HepG2 (cell line): ENCODE data around the gene APC2. TPM values are rescaled to one million over a fixed set of nuclear protein-coding genes. Genes with fewer than 3 reads are reported as not detected.

Experiments used
- AGO2 ChIP-seq: fragments of 200-400 bp; formaldehyde crosslinking; optimal IDR thresholded peaks from 2 replicates; pipeline ENCODE3; 2017; ENCODE audit warnings: mild to moderate bottlenecking, low read depth, low read length, moderate library complexity
- CHD2 ChIP-seq: IDR thresholded peaks from 2 replicates; pipeline ENCODE4 v1.6.1; 2011; ENCODE audit warnings: low read depth, low read length, improper control_type of control experiment
- ELF4 ChIP-seq: sonication (generic); formaldehyde crosslinking; IDR thresholded peaks from 2 replicates; pipeline ENCODE4 v1.5.0; 2020; ENCODE audit warnings: missing genetic modification reagents, mild to moderate bottlenecking, moderate library complexity, borderline replicate concordance
- HMG20B ChIP-seq: conservative IDR thresholded peaks from 2 replicates; pipeline ENCODE4 v1.6.1; 2016; ENCODE audit warnings: missing genetic modification reagents, missing compliant biosample characterization
- KLF16 ChIP-seq, 2 experiments: sonication (generic) in 1 of 2; formaldehyde crosslinking in 1 of 2; IDR thresholded peaks; 2 replicates each; pipeline versions ENCODE4 v1.6.1 to v1.8.0; 2016 to 2023; ENCODE audit warnings: missing genetic modification reagents in 2 of 2, missing compliant biosample characterization in 1 of 2
- MAFF ChIP-seq: IDR thresholded peaks from 2 replicates; pipeline ENCODE4 v1.6.1; 2011; ENCODE audit warnings: low read depth, low read length, improper control_type of control experiment
- MAX ChIP-seq: IDR thresholded peaks from 2 replicates; pipeline ENCODE4 v1.6.1; 2012; ENCODE audit warnings: inconsistent platforms
- MXD4 ChIP-seq: IDR thresholded peaks from 2 replicates; pipeline ENCODE4 v1.6.1; 2016; ENCODE audit warnings: mild to moderate bottlenecking, missing biosample characterization, missing genetic modification reagents
- NFRKB ChIP-seq: fragments of 450-650 bp; IDR thresholded peaks from 2 replicates; pipeline ENCODE4 v1.6.1; 2017
- POLR2A ChIP-seq, 2 experiments: IDR thresholded peaks; 2 replicates each; pipeline ENCODE4 v1.6.1; 2011; ENCODE audit warnings: low read depth in 2 of 2, low read length in 2 of 2, mild to moderate bottlenecking in 1 of 2, moderate library complexity in 1 of 2; ENCODE audit not compliant: insufficient read depth in 1 of 2
- SIN3B ChIP-seq: fragments of 150-350 bp; IDR thresholded peaks from 2 replicates; pipeline ENCODE4 v1.6.1; 2014; ENCODE audit warnings: low read length
- SOX13 ChIP-seq, 3 experiments: fragments of 450-650 bp in 1 of 3; sonication (generic) in 1 of 3; formaldehyde crosslinking in 1 of 3; IDR thresholded peaks in 2 of 3; conservative IDR thresholded peaks in 1 of 3; 2 replicates each; pipeline versions ENCODE4 v1.5.0 to v1.6.1; 2016 to 2020; ENCODE audit warnings: antibody characterized with exemption in 1 of 3, mild to moderate bottlenecking in 1 of 3, missing compliant biosample characterization in 1 of 3, missing genetic modification reagents in 1 of 3, moderate library complexity in 1 of 3
- THAP8 ChIP-seq: sonication (generic); formaldehyde crosslinking; IDR thresholded peaks from 2 replicates; pipeline ENCODE4 v1.5.1; 2020; ENCODE audit warnings: missing genetic modification reagents, mild to moderate bottlenecking, borderline replicate concordance
- TMF1 ChIP-seq: sonication (generic); formaldehyde crosslinking; IDR thresholded peaks from 2 replicates; pipeline ENCODE4 v1.8.1; 2022; ENCODE audit warnings: low read depth, missing genetic modification reagents
- TP53 ChIP-seq: sonication (generic); formaldehyde crosslinking; conservative IDR thresholded peaks from 2 replicates; pipeline ENCODE4 v1.4.0; 2020; ENCODE audit warnings: missing genetic modification reagents
- U2AF1 ChIP-seq: fragments of 200-400 bp; formaldehyde crosslinking; optimal IDR thresholded peaks from 2 replicates; pipeline ENCODE3; 2017; ENCODE audit warnings: mild to moderate bottlenecking, low read depth, low read length
- ZNF17 ChIP-seq: sonication (generic); formaldehyde crosslinking; IDR thresholded peaks from 2 replicates; pipeline ENCODE4 v1.5.0; 2020; ENCODE audit warnings: mild to moderate bottlenecking, missing genetic modification reagents
- ZNF615 ChIP-seq: sonication (generic); formaldehyde crosslinking; IDR thresholded peaks from 2 replicates; pipeline ENCODE4 v1.5.0; 2020; ENCODE audit warnings: mild to moderate bottlenecking, missing genetic modification reagents, borderline replicate concordance
- ZNF616 ChIP-seq: sonication (generic); formaldehyde crosslinking; IDR thresholded peaks from 2 replicates; pipeline ENCODE4 v1.5.0; 2020; ENCODE audit warnings: low read depth, mild to moderate bottlenecking, missing genetic modification reagents
- ZNF746 ChIP-seq: sonication (generic); formaldehyde crosslinking; IDR thresholded peaks from 2 replicates; pipeline ENCODE4 v1.8.0; 2022; ENCODE audit warnings: mild to moderate bottlenecking, missing genetic modification reagents
- ZNF878 ChIP-seq: sonication (generic); formaldehyde crosslinking; IDR thresholded peaks from 2 replicates; pipeline ENCODE4 v1.8.1; 2023; ENCODE audit warnings: mild to moderate bottlenecking, missing genetic modification reagents, moderate library complexity
- polyA plus RNA-seq, 8 experiments: library from polyadenylated mRNA; depleted of rRNA in 3 of 8; stranded (reverse) in 7 of 8; unstranded in 1 of 8; fragments of >200 nt; fragmentation: Illumina TruSeq in 4 of 8; extraction: Trizol in 4 of 8; gene quantifications; 2 replicates each; pipeline versions ENCODE4 v1.2.1 to v1.2.3, GENCODE V29; 2011 to 2016; ENCODE audit warnings: low read depth in 4 of 8, missing spikeins in 1 of 8, mixed read lengths in 1 of 8; ENCODE audit not compliant: insufficient read depth in 1 of 8
- total RNA-seq, 5 experiments: library from RNA; depleted of rRNA; stranded (reverse); fragments of >200 nt; fragmentation: Illumina TruSeq; extraction: Trizol; gene quantifications; 2 replicates each; pipeline ENCODE4 v1.2.3, GENCODE V29; 2016; ENCODE audit warnings: low read depth in 1 of 5
- TF ChIP-seq, protein P1 (sequence below): IDR thresholded peaks from 2 replicates; pipeline ENCODE4 v1.4.0; 2020; ENCODE audit warnings: mild to moderate bottlenecking, missing genetic modification reagents
- TF ChIP-seq, protein P2 (sequence below): sonication (generic); formaldehyde crosslinking; IDR thresholded peaks from 2 replicates; pipeline ENCODE4 v1.4.0; 2020; ENCODE audit warnings: low read depth, mild to moderate bottlenecking, missing genetic modification reagents

Gene APC2
- total and polyA plus RNA-seq, 2 of the 13 experiments (the other 11 are each of a cell fraction or from before 2014, with no cell fraction given): 0.08 to 0.22 TPM

DNA sequence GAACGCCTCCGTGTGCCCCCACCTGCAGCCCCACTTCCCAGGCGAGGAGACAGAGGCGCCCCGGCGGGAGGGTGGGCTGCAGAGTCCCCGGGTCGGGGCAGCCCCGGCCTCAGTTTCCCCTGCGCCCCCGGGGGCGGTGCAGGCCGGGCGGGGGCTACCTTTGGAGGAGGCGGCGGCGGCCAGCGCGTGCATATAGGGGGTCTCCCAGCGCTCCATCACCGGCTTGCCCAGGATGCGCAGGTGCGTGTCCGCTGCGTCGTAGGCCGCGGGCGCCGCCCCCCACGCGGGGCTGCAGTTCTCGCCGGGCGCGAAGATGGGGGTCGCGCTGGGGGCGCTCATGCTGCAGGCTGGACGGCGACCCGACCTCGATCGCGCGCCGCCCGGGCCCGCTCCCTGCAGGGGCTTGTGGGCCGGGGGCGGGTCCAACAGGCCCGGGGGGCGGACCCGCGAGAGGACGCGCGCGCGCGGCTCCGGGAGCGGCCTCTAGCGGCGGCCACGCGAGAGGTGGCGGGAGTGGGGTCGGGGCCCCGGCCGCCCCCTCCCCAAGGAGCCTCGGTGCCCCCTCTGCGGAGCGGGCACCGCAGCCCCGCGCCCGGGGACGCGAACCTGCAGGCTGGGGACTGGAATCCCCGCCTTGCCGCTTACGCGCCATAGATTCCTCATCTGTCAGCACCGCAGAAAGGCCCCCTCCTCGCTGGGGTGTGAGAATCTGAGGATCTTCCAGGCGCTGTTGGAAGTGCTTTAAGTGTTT lies 48.6 kb upstream of the APC2 start, which contains the start of gene GAMT (continued):
- TF ChIP-seq NFRKB (no peak), U2AF1 (no peak), CHD2 (peak; percentile 68; the same call in 1 of the 2 replicates), ELF4 (CRISPR knock-in tag) (no peak), SIN3B (no peak), KLF16 (CRISPR knock-in tag; IDR thresholded peaks at IDR 0.05) (no peak), ZNF616 (CRISPR knock-in tag) (peak; percentile 47; the same call in 1 of the 2 replicates), AGO2 (peak; percentile 91), ZNF878 (no peak), SOX13 (IDR thresholded peaks at IDR 0.05) (no peak), SOX13 (CRISPR knock-in tag; conservative IDR thresholded peaks at IDR 0.05 in 1 of 2, IDR thresholded peaks at IDR 0.05 in 1 of 2) (no peak; a peak in 1 of 4 replicates), MXD4 (CRISPR knock-in tag) (peak; percentile 33; the same call in 1 of the 2 replicates), MAFF (no peak), ZNF17 (CRISPR knock-in tag) (no peak), THAP8 (CRISPR knock-in tag) (0 out of 2 replicates have a peak, but pooled peaks have one; percentile 73), MAX (peak; percentile 68; the same call in 1 of the 2 replicates), POLR2A (IDR thresholded peaks at IDR 0.05; ENCODE audit: insufficient read depth in 1 of 2, low read depth in 2 of 2, low read length in 2 of 2) (peak in 1 of 2 experiments; percentile 82; a peak in 2 of 4 replicates), TMF1 (CRISPR knock-in tag) (no peak), TP53 (CRISPR knock-in tag) (no peak), ZNF746 (CRISPR knock-in tag) (peak; percentile 32; the same call in 1 of the 2 replicates), HMG20B (no peak), ZNF615 (CRISPR knock-in tag) (no peak)
- TF ChIP-seq, protein P1, sequence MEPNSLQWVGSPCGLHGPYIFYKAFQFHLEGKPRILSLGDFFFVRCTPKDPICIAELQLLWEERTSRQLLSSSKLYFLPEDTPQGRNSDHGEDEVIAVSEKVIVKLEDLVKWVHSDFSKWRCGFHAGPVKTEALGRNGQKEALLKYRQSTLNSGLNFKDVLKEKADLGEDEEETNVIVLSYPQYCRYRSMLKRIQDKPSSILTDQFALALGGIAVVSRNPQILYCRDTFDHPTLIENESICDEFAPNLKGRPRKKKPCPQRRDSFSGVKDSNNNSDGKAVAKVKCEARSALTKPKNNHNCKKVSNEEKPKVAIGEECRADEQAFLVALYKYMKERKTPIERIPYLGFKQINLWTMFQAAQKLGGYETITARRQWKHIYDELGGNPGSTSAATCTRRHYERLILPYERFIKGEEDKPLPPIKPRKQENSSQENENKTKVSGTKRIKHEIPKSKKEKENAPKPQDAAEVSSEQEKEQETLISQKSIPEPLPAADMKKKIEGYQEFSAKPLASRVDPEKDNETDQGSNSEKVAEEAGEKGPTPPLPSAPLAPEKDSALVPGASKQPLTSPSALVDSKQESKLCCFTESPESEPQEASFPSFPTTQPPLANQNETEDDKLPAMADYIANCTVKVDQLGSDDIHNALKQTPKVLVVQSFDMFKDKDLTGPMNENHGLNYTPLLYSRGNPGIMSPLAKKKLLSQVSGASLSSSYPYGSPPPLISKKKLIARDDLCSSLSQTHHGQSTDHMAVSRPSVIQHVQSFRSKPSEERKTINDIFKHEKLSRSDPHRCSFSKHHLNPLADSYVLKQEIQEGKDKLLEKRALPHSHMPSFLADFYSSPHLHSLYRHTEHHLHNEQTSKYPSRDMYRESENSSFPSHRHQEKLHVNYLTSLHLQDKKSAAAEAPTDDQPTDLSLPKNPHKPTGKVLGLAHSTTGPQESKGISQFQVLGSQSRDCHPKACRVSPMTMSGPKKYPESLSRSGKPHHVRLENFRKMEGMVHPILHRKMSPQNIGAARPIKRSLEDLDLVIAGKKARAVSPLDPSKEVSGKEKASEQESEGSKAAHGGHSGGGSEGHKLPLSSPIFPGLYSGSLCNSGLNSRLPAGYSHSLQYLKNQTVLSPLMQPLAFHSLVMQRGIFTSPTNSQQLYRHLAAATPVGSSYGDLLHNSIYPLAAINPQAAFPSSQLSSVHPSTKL (CRISPR knock-in tag): no peak
- TF ChIP-seq, protein P2, sequence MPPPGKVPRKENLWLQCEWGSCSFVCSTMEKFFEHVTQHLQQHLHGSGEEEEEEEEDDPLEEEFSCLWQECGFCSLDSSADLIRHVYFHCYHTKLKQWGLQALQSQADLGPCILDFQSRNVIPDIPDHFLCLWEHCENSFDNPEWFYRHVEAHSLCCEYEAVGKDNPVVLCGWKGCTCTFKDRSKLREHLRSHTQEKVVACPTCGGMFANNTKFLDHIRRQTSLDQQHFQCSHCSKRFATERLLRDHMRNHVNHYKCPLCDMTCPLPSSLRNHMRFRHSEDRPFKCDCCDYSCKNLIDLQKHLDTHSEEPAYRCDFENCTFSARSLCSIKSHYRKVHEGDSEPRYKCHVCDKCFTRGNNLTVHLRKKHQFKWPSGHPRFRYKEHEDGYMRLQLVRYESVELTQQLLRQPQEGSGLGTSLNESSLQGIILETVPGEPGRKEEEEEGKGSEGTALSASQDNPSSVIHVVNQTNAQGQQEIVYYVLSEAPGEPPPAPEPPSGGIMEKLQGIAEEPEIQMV: peak; percentile 85
